Breast epithelium (tissue), 3 donors: Measurements from ENCODE around the gene ATG2B.

Experiments used
- CTCF ChIP-seq, 3 donors: fragments of 450-650 bp; IDR thresholded peaks; one replicate each; pipeline ENCODE4 v1.5.1; 2016 to 2017; ENCODE audit warnings: antibody characterized with exemption in 3 of 3, mild to moderate bottlenecking in 3 of 3, moderate library complexity in 3 of 3
- POLR2A ChIP-seq: fragments of 450-650 bp; IDR thresholded peaks from one replicate; pipeline ENCODE4 v1.6.1; 2016; ENCODE audit warnings: antibody characterized with exemption, mild to moderate bottlenecking, moderate library complexity

DNA sequence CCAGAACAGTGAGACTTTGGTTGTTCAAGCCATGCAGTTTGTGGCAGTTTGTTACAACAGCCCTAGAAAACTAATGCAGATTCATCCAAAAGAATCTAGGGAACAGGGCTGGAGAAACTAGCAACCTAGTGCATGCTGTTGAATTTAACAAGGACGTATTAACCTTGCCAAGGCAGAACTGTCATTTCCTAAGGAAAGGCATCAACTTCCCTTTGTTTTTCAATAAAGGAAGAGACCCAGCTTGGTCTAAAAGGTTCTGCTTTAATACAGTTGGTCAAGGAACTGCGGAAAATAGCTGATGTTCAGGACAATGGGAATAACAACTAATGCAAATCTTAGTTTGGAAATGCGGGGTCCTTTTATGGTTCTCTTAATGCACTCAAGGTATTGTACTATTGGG, 40.3 kb upstream of the ATG2B start:
- no peak for TF ChIP-seq CTCF (IDR thresholded peaks at IDR 0.05)
- TF ChIP-seq POLR2A: no peak
